Measurements from ENCODE around the gene SUN2. TPM values are rescaled to one million over a fixed set of nuclear protein-coding genes. Genes with fewer than 3 reads are reported as not detected.

Gene SUN2
- total RNA-seq, 1 donor from 2014 or later = 16.2 TPM

GRCh38 chr22:38735465-38736256, 20.1 kb downstream of the SUN2 start:
- no peak for DNase-seq (ENCODE audit: low spot score)

GRCh38 chr22:38735126-38735464, 20.7 kb downstream of the SUN2 start:
- no peaks in the 10 kb centered on the region for H3K9me3 ChIP-seq (ENCODE audit: low read depth)
- H3K36me3 ChIP-seq = no peaks in the 10 kb centered on the region
- no peak overlapping the region for H3K4me2 ChIP-seq
- peaks cover 10% of the 10 kb centered on the region for H4K20me1 ChIP-seq (ENCODE audit: low read depth)
- no peak overlapping the region for H3K27ac ChIP-seq
- H3K9ac ChIP-seq = no peak overlapping the region
- no peak for DNase-seq (ENCODE audit: low spot score)
- H3K4me1 ChIP-seq = no peaks in the 10 kb centered on the region
- no peaks in the 10 kb centered on the region for H3K27me3 ChIP-seq
- TF ChIP-seq EZH2 (IDR thresholded peaks at IDR 0.05) (no peak), CTCF (IDR thresholded peaks at IDR 0.05) (no peak), EZH2phosphoT487 (IDR thresholded peaks at IDR 0.05) (no peak)
- H3K79me2 ChIP-seq (ENCODE audit: low read depth) = no peaks in the 10 kb centered on the region
- H3K4me3 Mint-ChIP-seq = no peak overlapping the region
- H3K27me3 Mint-ChIP-seq (ENCODE audit: insufficient read depth, low read depth) = peaks cover 4% of the 10 kb centered on the region
- H2AFZ ChIP-seq (replicated peaks) = no peak overlapping the region
- no peak overlapping the region for H3K4me3 ChIP-seq
- H3F3A ChIP-seq (ENCODE audit: low read depth) = peaks cover 3% of the 10 kb centered on the region
- H3K27ac Mint-ChIP-seq = no peak overlapping the region
- H3K36me3 Mint-ChIP-seq = peaks cover 10% of the 10 kb centered on the region
- H3K9me3 Mint-ChIP-seq = no peaks in the 10 kb centered on the region
- H3K4me1 Mint-ChIP-seq = no peaks in the 10 kb centered on the region

More at GRCh38 chr22:38735465-38736256, 20.1 kb downstream of the SUN2 start:
- Histone ChIP-seq H3K36me3 (no peaks in the 10 kb centered on the region), H4K20me1 (ENCODE audit: low read depth) (peaks cover 10% of the 10 kb centered on the region), H2AFZ (replicated peaks) (no peak overlapping the region), H3K27ac (no peak overlapping the region), H3K4me2 (no peak overlapping the region), H3K27me3 (no peaks in the 10 kb centered on the region), H3K9me3 (ENCODE audit: low read depth) (no peaks in the 10 kb centered on the region), H3K79me2 (ENCODE audit: low read depth) (no peaks in the 10 kb centered on the region), H3K9ac (no peak overlapping the region), H3K4me3 (no peak overlapping the region), H3F3A (ENCODE audit: low read depth) (peaks cover 3% of the 10 kb centered on the region), H3K4me1 (no peaks in the 10 kb centered on the region)
- Mint-ChIP-seq H3K27me3 (ENCODE audit: insufficient read depth, low read depth) (peaks cover 4% of the 10 kb centered on the region), H3K36me3 (peaks cover 10% of the 10 kb centered on the region), H3K9me3 (no peaks in the 10 kb centered on the region), H3K4me1 (no peaks in the 10 kb centered on the region), H3K27ac (peak overlapping the region; percentile 46), H3K4me3 (no peak overlapping the region)
- no peak for TF ChIP-seq EZH2 (IDR thresholded peaks at IDR 0.05)
- TF ChIP-seq CTCF (IDR thresholded peaks at IDR 0.05) = no peak
- no peak for TF ChIP-seq EZH2phosphoT487 (IDR thresholded peaks at IDR 0.05)

GRCh38 chr22:38734421-38735100, 21.2 kb downstream of the SUN2 start:
- H4K20me1 ChIP-seq (ENCODE audit: low read depth) = peaks cover 10% of the 10 kb centered on the region
- no peaks in the 10 kb centered on the region for H3K4me1 ChIP-seq
- no peak overlapping the region for H3K4me3 ChIP-seq
- no peak for TF ChIP-seq EZH2phosphoT487 (IDR thresholded peaks at IDR 0.05)
- TF ChIP-seq EZH2 (IDR thresholded peaks at IDR 0.05) = no peak
- TF ChIP-seq CTCF (IDR thresholded peaks at IDR 0.05) = no peak
- no peaks in the 10 kb centered on the region for H3K4me1 Mint-ChIP-seq
- H3K79me2 ChIP-seq (ENCODE audit: low read depth) = no peaks in the 10 kb centered on the region
- no peak overlapping the region for H3K4me3 Mint-ChIP-seq
- H3K36me3 ChIP-seq = no peaks in the 10 kb centered on the region
- DNase-seq (ENCODE audit: low spot score) = no peak
- H3F3A ChIP-seq (ENCODE audit: low read depth) = peaks cover 3% of the 10 kb centered on the region
- no peak overlapping the region for H3K27ac ChIP-seq
- no peaks in the 10 kb centered on the region for H3K9me3 ChIP-seq (ENCODE audit: low read depth)
- no peak overlapping the region for H3K27ac Mint-ChIP-seq
- no peak overlapping the region for H2AFZ ChIP-seq (replicated peaks)
- no peak overlapping the region for H3K9ac ChIP-seq
- peaks cover 4% of the 10 kb centered on the region for H3K27me3 Mint-ChIP-seq (ENCODE audit: insufficient read depth, low read depth)
- no peaks in the 10 kb centered on the region for H3K9me3 Mint-ChIP-seq
- peaks cover 10% of the 10 kb centered on the region for H3K36me3 Mint-ChIP-seq
- no peaks in the 10 kb centered on the region for H3K27me3 ChIP-seq
- H3K4me2 ChIP-seq = no peak overlapping the region
